GM12892 (cell line): Measurements from ENCODE around the gene AP2B1.

Experiments
- POLR2A ChIP-seq: IDR thresholded peaks from 2 replicates; pipeline ENCODE4 v1.6.1; 2011; ENCODE audit warnings: low read depth, low read length, control low read depth
- POLR2AphosphoS5 ChIP-seq: IDR thresholded peaks from 2 replicates; pipeline ENCODE4 v1.6.1; 2011; ENCODE audit warnings: low read depth, low read length, control low read depth
- TAF1 ChIP-seq: IDR thresholded peaks from 2 replicates; pipeline ENCODE4 v1.6.1; 2011; ENCODE audit warnings: low read depth, mild to moderate bottlenecking, control low read depth, low read length, borderline replicate concordance

DNA sequence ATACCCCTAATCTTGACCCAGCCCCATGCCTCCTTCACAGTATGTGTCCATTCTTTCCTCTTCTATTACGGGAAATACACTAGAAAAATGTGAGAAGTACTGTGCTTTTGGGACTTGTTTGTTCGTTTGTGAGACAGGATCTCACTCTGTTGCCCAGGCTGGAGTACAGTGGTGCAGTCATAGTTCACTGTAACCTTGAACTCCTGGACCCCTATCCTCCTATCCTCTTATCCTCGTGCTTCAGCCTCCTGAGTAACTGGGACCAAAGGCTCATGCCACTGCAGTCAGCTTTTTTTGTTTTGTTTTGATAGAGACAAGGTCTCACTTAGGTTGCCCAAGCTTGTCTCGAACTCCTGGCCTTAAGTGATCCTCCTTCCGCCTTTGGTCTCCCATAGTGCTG lies 114.4 kb downstream of the AP2B1 start:
- TF ChIP-seq POLR2AphosphoS5 (no peak), POLR2A (no peak), TAF1 (no peak)
